Fibroblast of skin of scalp (primary cell): ENCODE results near the gene URB1.
A peak's percentile ranks its signal among the peaks of the same experiment; 100 is the strongest.
"Not testable (repeated sequence)": the region's sequence is repeated elsewhere in the genome, so short reads cannot be mapped to it uniquely, and the experiment has no call there.

ENCODE experiments used
- DNase-seq: peaks from one replicate; pipeline ENCODE4 v3.0.0-alpha.2; 2013

The URB1 gene

DNA sequence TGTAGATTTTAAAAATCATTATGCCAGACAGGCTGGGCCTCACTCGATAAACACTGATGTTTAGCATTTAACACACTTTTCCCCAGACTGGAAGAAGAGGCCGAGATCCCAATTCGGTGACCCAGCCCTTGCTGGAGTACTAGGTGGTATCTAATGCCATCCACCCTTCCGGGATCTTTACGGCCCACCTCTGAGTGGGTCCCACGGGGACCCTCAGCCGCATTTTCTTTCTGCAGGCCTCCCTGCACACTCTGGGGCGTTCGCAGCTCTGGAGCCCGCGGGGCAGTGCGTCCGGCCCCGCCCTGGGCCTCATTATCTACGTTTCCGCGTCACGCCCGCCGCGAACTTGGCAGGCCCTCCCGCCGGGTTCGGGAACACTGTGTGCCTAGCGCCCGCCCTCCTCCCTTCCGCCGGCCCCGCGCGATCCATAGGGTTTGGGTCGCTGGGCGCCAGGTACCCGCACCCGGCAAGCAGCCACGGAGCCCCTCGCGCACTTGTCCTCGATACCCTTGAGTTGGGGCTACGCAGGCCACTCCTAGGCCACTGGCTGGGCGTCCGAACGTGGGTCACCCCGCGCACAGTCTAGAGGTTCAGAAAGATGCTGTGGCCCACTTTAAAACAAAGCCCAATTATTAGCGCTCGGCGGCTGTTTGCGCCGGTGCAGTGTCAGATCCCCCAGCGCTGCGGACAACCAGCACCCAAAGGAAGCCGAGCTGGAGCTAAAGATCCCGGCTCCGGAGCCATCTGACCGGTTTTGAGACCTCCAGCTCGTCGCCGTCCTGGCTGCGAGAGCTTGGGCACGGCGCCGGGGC, 18.7 kb upstream of the URB1 start:
- no peak for DNase-seq

DNA sequence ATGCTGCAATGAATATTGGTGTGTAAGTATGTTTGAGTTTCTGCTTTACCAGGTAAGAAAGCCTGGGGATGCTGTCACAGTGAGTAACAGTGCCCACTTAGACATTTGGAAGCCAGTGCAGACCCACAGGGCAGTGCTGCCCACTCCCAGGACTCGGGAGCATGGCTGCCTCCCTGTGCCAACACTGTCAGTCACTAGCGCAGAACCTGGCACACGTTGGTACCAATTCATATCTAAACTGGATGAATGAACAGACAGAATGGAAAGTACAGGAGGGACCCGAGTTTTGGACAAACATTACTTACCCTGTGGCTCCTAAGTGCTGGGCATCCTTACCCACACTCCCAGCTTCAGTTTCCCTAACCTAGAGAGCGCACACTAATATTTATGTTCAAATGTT, 18.1 kb upstream of the URB1 start:
- DNase-seq: no peak

GRCh38 chr21:32410291-32410690, 17.5 kb upstream of the URB1 start:
- DNase-seq: no peak

DNA sequence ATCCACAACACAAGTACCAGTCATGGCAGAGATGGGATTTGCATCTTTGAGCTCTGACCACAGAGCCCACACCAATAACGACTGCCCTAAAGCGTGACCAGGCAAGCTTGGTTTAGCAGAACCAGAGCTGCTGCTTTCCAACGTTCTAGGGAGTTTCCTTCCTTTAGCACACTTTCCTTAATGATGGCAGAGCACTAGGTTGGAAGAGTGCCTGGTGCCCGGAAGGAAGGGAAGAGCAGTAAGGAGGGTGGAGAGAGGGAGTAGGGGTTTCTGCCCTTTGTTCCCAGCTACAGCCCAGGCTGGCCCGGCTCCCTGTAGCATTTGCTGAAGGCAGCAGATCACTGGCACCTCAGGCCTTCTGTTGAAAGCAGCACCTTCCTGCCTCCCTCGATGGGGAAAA, 13.6 kb upstream of the URB1 start:
- DNase-seq: no peak

DNA sequence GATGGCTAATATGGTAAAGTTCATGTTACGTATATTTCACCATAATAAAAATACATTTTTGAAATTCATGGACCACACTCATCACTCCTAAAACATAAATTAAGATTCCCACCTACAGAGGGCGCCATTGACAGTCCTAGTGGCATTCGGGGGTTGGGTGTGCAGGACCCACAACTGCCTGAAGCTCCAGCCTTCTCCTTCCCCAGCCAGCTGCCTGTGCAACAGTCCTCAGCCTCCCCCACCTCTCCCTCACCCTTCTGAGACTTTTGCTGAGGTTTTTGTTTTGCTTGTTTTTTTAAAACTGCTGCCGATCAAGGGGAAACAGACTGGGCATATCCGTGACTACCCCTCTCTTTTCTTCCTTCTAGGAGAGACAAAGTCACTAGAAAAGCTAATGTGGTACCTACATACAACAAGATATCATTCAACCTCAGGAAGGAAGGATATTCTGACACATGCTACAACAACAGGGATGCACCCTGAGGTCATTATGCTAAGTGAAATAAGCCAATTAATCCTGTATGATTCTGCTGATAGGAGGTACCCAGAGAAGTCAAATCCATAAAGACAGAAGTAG, 10.5 kb upstream of the URB1 start:
- peak; percentile 75 for DNase-seq

DNA sequence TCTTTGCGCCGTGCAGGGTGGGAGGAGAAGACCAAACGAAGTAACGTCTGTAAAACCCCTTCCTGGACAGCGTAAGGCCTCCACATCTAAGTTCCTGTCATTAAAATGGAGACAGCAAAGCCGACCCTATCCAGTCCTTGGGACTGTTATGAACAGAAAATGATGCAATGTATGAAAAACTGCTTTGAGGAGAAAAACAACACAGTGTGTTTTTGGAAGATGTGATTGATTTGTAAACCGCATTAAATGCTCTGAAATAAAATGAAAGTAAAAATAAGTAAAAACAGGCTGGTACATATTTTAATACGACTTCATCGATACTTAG, 827 bp upstream of the URB1 start:
- no peak for DNase-seq

DNA sequence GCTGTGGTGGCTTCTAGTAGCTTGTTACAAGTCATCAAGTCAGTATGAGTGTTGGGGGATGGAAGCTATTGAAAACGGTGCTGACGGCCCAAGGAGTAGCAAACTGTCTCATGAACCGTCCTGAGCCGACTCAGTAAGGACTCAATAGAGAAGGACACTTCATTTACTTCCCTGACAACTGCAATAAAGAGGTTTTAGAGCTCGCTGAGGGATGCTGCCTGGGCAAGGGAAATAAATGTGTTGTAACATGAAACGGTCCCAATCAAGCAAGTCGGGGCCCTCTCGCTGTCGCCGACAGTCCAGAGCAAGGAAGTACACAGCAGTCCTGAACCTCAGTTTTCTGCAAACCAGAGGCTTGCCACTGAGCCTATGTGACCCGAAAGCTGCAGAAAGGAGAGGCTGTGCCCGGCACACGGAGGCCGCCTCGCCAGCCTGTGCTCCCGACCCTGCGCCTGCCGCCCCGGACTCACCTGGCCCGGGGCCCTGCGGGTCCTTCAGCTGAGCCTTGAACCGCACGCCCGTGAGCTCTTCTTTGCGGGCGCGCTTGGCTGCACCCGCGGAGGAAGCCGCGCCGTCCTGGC, 423 bp downstream of the URB1 start:
- DNase-seq: no peak

DNA sequence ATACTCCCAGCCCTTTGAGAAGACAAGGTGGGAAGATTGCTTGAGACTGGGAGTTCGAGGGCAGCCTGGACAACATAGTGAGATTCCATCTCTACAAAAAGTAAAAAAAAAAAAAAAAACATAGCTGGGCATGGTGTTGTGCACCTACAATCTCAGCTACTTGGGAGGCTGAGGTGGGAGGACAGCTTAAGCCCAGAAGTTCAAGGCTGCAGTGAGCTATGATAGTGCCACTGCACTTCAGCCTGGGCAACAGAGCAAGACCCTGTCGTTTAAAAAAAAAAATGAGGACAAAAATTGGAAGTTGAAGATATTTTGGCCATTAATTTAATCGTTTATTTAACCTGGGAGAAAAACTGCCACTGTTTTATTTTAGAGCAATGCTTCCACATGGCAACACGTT, 1.1 kb downstream of the URB1 start:
- DNase-seq: no peak

DNA sequence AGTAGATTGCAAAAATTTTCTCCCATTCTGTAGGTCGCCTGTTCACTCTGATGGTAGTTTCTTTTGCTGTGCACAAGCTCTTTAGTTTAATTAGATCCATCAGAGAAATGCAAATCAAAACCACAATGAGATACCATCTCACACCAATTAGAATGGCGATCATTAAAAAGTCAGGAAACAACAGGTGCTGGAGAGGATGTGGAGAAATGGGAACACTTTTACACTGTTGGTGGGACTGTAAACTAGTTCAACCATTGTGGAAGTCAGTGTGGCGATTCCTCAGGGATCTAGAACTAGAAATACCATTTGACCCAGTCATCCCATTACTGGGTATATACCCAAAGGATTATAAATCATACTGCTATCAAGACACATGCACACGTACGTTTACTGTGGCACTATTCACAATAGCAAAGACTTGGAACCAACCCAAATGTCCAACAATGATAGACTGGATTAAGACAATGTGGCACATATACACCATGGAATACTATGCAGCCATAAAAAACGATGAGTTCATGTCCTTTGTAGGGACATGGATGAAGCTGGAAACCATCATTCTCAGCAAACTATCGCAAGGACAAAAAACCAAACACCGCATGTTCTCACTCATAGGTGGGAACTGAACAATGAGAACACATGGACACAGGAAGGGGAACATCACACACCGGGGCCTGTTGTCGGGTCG, 2.1 kb downstream of the URB1 start:
- not testable (repeated sequence) for DNase-seq

DNA sequence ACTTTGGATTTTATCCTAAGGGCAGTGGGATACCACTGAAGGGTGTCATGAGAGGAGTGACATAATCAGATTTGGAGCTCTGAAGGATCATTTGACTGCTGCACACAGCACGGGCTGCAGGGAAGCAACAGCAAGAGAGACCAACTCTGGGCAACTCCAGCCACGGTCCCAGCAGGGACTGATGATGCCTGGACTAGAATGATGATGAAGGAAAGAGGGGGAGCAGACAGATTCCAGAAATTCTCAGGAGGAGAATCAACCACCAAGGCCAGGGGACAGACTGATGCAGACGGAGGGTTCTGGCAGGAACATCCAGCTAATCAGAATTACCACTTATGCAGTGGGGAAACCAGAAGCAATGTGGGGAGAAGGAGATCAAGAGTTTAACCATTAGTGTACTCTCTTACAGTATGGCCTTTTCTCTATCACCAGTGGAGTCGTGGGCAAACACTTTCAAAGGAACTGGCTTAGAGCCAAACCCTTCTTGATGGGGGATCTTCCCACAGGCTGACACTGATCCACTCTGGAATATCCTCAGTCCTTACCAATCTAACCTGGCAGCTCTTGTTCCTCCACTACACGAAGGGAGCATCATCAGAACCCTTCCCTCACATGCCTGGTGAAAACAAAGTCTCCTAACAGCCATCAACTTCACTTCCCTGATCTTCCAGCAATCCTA, 3.3 kb downstream of the URB1 start:
- peak; percentile 84 for DNase-seq

GRCh38 chr21:32388306-32388705, 4.5 kb downstream of the URB1 start:
- DNase-seq: no peak

DNA sequence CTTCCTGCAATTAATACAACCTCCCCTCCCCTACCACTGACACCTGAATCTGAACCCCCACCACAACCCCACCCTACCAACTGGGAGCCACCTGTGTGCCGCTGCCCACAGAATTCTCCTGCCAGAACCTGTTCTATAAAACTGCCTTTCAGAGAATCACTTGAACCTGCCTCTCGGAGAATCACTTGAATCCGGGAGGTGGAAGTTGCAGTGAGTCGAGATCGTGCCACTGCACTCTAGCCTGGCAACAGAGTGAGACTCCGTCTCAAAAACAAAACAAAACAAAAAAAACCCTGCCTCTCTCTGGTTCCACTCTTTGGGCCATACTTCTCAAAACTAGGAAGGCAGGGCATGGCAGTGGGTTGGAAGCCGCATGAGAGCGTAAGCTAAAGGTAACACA, 5.7 kb downstream of the URB1 start:
- DNase-seq: no peak

DNA sequence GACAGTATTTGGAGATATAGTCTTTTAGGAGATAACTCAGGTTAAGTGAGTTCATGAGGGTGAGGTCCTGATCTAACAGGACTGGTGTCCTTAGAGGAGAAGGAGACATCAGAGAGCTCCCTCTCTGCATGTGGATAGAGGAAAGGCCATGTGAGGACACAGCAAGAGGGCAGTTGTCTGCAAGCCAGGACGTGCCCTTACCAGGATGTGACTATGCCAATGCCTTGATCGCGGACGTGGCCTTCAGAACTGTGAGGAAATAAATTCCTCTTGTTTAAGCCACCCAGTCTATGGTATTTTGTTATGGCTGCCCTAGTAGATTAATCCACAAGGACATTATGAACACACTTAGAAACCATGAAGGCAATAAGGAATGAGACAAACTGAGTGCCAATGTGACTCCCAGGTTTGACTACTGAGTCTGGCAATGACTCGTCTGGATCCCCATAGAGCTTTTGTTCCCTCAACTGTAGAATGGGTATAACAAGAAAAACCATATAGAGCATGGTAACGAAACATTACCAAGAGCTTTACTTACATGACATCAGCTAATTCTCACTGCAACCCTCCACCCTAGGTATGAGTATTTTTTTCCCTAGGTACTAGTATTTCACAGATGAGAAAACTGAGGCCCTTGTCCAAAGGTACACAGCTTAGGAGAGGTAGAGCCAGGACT, 6.5 kb downstream of the URB1 start:
- no peak for DNase-seq

GRCh38 chr21:32383812-32384211, 9.0 kb downstream of the URB1 start:
- no peak for DNase-seq

DNA sequence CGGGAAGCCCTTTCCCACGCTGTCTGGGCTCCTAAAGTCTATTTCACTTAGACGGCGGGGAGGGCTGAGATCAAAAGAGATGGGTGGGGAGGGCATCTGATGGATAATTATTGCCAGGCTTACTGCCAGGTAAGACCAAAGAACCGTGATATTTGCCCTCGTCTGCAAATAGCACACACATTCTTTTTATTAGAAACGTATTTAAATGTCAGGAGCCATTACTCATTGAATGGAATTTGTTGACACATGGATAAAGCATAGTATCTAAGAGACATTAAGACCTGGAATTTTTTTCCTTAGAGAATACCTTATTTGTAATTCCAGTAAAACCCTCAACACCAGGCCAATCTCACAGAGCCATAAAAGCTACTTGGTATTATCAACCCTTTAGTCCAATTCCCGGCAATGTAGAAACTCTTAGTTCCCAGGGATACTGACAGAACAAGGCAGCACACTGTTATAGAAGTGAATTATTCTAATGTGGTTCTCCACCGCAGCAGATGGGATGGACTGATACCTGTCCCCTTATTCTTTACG, 10.6 kb downstream of the URB1 start:
- DNase-seq: peak; percentile 69

DNA sequence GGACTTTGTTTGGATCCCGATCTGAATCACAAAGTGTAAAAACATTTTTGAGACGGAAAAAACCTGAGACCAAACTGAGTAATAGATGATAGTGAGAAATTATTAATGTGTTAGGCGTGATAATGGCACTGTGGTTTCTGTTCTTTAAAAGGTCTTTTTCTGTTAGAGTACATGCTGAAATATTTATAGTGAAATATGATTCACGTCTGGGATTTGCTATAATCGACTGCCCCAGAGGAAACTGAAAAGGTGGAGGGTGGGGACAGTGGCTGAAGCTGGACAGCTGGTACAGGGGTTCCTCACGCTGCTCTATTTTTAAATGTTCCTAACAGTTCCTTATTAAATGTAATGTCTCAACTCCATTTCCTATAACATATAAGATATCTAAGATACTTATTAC, 11.2 kb downstream of the URB1 start:
- no peak for DNase-seq

DNA sequence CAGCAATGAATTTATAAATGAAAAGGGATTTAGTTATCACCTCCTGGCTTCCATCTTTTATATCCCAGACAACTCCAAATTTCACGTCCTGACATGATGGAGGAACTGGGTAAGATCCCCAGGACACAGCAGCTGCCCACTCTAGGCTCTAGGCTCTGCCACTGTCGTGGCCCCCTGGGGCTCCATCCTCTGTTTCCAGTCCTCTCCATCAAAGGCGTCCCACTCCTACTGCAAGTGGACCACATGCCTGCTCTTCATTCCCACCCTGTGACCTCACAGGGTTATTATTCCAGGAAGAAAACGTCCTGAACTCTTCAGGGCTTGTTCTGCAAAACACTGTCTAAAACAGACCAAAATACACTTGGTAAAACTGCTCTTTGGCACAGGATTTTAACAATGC, 11.9 kb downstream of the URB1 start:
- no peak for DNase-seq

GRCh38 chr21:32378956-32379355, 13.9 kb downstream of the URB1 start:
- peak; percentile 11 for DNase-seq

DNA sequence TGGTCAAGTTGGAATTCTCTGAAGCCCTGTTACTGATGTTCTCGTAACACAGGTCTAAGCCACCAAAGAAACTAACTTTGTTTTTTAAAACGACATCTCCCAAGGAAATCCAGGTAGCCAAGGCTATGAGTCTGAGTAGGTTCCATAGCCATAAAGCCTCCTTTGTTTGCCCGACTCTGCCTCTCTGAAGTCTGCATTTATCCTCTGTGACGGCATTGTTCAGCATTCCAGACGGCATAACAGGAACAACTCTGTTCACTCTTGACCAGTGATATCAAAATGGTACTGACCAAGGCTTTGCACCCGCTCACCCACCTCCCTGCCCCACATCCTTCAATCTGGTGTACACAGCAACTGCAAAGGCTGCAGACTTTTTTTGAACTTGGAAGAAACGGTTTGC, 14.8 kb downstream of the URB1 start:
- no peak for DNase-seq

DNA sequence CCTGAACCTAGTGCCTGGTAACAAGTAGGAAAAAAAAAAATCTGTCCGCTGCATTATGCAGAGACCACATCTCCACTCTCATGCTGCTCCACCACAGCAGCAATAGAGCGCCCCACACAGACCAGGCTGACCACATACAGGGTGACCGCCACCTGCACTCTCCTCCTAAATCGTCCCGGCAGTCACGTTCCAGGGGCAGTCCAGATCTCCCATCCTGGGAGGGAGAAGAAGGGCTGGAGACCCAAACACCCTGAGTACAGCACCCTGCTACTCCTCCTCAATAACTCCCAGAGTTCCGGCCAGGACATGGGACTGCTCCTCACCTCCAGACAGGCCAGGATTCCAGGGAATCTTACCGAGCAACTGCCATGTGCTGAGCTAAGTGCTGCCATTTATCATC, 15.3 kb downstream of the URB1 start:
- DNase-seq: no peak

DNA sequence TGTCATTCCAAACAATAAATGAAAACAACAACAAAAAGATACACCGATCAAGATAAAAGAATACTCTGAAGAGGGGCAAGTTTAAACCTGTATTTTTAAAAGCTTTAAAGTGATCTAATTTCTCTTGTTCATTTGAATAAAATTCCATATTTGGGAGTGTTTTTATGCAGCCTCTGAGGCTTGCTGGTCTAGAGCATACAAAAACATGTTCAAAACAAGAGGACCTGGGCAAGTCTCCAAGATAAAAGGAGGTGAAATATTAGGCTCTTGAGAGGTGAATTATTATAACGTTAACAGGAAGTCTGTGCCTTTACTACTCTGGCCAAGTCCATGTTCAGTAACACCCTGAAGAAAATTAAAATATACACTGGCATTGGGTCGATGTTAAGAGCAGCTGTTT, 20.1 kb downstream of the URB1 start:
- no peak for DNase-seq

DNA sequence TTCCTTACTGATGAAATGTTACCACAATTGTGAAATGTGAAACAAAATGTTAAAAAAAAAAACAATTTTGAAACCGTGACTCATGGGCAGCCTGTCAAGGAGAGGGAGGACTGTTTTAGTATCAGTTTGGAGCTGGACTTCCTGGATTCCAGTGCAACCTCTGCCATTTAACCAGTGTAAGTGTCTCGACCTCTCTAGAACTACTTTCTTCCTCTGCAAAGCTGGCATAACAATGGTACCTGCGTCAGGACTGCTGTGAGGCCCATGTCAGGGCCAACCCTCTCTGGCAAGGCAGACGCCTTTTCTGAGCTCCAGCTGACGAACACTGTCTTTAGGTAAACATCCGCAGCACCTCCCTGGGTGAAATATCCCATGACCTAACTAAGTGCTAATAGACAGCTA, 20.9 kb downstream of the URB1 start:
- peak; percentile 64 for DNase-seq
